ENCODE data around the gene NT5DC2.

The NT5DC2 gene

DNA sequence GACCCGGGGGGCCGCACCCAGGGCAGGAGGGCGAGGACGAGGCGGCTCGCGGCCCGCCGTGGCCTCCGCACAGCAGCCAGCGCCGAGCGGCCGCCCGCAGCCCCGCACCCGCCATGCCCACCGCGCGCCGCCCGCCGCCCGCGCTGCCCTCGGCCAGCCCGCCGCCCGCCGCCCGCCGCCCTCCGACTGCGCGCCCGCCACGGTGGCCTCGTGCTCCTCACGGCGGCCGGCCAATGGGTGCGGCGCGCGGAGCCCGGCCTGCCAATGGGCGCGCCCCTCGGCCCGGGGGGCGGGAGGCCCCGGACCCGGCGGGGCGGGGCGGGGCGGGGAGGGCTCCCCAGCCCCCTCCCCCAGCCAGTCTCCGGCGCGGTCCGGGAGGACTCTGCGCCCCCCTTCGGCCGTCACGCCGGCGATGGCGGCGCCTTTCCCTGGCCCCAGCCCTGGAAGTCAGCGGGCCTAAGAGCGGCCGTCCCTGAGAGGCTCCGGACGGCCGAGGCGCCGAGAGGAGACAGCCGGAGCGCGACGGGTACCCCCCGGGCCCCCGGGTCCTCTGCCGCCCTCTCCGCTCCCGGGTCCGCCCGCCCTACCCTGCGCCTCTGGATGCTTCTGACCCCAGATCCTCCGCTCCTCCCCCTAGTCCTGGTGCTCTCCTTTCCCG is at the start of gene NT5DC2:
TSS of gene NT5DC2 (minus strand) at position 235 of the 658 bp plus-strand sequence. CDS start at position 115, 120 bp downstream.
- DNase-seq = peak in 36 of 58 donors; percentile 3 to 72 (median 38)

DNA sequence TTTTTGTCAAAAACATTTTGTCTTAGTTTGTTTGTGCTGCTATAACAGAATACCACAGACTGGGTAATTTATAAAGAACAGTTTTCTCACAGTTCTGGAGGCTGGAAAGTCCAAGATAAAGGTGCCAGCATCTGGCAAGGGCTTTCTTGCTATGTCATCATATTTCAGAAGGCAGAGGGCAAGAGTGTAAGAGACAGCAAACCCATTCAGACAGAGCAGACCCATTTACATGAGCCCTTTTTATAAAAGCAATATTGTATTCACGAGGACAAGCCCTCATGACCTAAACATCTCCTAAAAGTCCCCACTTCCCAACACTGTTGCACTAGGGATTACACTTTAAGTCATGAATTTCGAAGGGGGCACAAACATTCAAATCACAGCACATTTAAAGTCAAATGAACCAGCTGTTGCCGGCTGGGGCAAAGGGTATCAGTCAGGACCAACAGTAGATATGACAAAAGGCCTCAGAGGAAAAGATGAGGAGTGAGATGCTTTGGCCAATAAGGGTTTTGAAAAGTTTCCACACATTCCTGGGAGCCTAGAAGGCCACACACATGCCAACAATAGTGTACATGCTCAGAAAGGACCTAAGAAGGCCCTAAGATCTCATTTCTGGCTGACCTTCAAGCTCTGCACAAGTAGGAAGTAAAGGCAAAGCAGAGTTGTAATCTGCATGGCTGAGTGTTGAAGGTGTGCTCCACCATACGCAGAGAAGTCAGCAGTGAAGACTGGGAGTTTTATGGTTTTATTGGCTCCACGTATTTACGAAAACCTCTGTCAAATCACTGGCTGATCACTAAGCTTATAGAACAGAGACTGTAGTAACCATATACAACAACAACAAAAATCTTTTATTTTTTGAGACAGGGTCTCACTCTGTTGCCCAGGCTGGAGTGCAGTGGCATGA is 40.7 kb upstream of the NT5DC2 start:
- no peak for DNase-seq

DNA sequence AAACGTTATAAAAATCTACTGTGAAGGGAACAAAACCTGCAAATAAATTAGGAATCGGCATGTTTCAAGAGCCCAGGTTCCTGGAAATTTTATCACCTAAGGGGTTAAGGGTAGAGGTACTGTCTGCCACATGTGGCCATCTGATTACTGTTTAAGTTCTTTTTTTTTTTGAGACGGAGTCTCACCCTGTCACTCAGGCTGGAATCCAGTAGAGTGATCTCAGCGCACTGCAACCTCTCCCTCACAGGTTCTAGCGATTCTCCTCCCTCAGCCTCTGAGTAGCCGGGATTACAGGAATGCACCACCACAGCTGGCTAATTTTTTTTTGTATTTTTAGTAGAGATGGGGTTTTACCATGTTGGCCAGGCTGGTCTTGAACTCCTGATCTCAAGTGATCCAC is 38.6 kb upstream of the NT5DC2 start:
- no peak for DNase-seq

DNA sequence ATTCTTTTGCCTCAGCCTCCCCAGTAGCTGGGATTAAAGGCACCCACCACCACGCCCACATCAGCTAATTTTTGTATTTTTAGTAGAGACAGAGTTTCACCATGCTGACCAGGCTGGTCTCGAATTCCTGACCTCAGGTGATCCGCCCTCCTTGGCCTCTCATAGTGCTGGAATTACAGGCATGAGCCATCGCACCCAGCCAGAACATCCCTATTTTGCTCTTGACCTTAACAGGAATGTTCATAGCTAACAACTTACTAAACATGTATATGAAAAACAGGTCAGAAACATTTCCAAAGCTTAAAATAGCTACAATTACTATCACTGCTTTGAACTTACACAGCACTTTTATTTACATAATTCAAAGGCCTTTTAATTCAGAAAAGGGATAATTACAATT is 36.4 kb upstream of the NT5DC2 start:
- DNase-seq = no peak

DNA sequence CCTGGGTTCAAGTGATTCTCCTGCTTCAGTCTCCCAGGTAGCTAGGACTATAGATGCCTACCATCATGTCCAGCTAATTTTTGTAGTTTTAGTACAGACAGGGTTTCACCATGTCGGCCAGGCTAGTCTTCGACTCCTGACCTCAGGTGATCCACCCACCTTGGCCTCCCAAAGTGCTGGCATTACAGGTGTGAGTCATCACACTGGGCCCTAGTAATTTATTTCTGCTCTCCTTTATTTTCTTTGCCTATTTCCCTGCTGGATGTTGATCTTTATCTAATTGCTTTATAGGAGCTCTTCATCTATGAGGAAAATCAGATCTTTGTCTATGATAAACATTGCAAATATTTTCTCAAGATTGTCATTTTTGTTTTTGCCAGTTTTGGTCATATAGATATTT is 34.4 kb upstream of the NT5DC2 start:
- no peak for DNase-seq

DNA sequence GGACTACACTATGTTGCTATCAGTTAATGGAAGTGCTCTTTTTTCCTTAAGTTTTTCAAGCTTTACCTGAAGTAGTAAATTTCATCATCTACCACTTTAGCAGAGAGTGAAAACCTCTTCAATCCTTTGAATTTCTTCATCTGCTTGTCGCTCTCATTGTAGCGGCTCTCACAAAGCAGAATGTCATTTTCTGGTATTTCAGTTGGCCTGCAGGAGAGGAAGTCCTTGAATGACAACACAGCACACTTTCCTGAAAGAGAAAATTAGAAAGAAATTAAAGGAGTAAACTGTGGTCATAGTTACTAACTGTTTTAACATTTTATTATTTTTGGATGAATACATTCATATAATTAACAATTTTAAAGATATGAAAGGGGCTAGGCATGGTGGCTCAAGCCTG is 30.3 kb upstream of the NT5DC2 start:
- no peak for DNase-seq

DNA sequence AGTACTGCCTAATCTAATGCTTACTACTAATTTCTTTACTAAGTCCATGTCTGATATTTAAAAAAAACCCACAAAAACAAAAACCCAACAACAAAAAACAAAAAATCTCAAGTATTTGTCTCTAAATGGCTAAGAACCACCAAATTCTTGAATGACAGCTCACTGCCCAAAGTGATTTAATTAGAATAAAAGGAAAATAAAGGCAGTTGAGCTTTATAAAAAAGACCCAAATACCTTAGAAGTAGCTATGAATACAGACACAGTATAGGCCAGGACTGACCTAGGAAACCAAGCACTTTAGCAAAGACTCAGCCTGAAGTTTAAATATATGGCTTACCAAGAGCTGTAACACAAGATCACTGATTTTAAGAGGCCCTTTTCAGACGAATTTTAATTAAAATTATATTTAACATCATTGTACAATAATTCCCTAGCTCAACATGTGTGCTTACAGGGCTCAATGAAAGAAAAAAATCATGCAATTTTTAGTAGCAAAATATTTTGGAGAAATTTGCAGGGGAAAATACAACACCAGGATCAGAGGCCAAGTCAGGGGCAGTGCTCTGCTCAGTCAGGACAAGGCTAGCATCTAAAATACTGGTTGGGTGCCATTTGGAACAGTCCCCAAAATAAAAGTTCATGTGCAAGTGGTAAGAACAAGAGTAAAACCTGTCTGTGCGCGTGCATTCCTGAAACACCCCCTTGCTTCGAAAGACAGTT is 27.5 kb upstream of the NT5DC2 start:
- no peak for DNase-seq

DNA sequence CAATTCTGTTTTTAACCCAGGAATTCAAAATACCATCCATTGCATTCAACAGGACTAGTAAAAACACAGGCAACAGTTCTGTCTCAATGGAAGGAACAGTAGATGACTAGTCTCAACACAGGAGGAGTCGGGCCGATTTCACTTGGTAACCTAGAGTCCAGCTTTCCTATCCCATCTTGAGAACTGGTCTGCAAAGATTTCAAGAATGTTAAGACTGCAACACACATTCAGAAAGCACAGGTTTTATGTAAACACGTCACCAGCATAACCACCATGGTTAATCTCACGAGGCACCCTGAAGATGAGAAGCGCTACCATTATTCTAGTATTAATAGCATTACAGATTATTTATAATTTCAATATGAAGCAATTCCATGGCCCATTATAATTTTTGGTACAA is 24.8 kb upstream of the NT5DC2 start:
- DNase-seq = no peak

DNA sequence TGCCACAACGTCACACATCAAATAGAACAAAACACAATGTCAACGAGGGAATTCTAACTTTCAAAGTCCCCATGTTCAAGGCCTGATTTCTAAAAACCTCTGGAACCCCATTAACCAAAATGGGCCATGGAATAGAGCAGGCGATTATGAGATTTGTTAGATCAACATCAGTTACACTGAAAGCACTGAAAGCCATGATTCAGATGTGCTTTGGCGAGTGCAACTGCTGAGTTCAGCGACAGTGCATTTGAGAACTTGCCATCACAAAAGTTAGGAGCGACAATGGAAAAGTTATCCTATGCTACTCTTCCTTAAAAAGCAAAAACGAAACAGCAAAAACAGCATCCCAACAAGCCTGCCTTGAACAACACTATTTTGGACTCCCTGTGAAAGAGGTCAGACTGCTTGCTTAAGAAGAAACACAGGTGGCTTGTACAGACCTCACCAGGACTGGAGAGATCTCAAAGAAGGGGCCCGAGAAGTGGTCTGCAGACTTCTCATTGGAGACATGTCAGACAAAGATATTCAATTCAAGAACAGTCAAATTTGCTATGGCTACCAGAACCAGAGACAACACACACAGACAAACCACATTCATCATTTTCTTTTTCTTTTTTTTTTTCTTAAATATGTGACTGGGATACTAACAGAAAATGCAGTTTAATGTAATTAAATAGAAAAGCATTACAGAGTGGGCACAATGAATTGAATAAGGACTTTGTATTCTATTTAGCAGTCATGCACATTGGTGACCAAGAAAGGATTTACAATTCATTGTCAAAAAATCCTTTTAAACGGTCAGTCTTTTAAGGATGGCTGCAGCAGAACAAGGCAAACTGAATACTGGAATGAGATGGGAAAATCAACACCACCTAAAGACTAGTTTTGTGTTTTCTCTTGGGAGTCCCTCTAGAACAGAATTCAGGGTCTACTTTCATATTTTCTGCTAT is 23.6 kb upstream of the NT5DC2 start:
- DNase-seq = no peak

DNA sequence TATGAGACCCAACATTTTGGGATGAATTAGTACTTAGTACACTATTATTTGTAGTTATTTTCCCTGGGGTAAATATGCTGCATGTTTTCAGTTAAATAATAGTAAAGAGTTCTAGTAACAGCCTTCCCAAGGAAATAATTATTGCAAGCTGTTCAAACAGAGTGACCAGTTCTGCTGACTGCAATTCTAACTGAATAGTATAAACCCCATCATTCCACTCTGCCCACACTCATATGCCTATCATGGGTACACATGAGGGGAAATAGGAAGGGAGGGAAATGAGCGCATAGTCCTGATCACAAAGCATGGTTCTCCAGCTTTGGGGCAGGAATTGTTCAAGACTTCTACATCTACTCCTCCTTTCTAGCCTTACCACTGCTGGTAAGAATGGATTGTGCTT is 21.4 kb upstream of the NT5DC2 start:
- no peak for DNase-seq

DNA sequence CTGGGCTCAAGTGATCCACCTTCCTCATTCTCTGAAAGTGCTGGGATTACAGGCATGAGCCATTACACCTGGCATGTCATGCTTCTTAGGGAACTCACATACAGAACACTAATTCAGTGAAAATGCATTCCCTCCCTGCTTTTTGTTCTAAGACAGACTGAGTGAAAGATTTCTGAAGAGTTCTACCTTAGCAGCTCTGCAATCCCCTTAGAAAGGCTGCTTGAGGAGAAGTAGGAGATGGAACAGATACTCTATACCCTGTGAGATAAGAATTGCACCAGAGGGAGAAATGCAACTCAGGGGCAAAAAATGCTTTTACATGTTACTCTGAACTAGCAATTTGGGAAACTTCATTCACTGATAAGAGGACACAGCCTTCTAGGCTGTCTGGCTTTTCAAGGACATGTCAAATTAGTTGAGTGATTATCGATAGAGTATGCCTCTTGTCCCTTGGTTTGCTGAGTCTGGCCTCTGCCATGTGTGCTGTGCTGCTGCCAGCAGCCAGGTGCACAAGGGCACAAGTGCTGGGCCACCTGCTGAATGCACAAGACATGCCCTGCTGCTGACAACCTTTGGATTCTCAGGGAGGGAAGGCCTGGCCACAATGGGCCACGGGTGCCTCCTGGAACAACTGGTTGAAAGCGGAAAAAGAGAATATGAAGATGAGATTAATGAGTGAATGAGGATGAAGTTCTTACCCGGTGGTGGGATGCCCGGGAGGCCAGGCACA is 20.5 kb upstream of the NT5DC2 start:
- no peak for DNase-seq

DNA sequence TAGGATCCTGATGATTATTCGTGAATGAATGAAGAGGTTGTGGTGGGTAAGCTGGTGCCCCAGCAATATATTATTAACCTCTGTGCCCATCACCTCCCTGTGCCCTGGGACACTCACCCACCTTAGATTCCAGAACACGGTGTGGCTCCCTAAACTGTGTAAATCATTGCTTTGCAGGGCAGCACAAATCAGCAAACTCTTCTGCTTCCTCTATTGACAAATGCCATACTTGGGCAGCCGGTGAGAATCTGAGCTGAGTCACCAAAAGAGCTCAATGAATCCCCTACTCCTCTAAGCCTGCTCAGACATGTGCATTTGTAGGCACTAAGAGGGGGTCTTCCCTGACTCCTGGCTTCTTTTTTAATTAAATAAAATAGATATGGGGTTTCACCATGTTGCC is 18.4 kb upstream of the NT5DC2 start:
- DNase-seq = no peak

DNA sequence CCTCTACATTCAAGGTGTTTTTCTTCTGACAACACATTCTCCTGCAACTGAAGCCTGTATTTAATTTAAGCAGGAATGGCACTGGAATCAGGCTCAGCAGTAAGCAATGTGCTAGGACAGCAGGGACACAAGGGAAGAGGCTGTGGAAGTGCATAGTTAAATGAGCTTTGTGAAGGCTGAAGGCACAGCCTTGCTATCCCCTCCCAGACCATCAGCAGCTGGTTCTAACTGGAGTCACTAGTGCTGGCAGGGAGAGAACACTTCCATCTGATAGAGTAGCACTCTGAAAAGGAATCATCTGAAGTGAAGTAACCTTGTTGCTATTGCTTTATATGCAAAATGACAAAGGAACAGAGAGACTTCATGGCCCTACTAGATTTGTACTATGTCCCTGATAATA is 17.5 kb upstream of the NT5DC2 start:
- no peak for DNase-seq

DNA sequence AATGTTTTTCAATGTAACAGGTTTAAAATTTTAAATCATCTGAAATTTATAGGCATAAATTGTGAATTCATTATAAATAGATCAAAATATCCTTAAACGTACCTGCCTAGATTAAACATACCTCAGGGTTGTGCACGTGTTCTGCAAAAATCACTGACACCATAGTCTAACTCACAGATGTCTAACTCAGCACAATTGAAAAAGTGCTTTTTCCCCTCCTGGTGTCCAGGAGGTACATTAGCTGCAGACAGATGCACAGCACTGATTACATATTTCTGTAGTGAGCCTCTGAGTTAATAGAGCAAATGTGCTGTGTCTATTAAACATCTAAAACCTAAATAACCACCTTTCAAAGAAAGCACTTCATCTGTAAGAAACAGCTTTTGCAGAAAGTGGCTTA is 13.5 kb upstream of the NT5DC2 start:
- DNase-seq = no peak

DNA sequence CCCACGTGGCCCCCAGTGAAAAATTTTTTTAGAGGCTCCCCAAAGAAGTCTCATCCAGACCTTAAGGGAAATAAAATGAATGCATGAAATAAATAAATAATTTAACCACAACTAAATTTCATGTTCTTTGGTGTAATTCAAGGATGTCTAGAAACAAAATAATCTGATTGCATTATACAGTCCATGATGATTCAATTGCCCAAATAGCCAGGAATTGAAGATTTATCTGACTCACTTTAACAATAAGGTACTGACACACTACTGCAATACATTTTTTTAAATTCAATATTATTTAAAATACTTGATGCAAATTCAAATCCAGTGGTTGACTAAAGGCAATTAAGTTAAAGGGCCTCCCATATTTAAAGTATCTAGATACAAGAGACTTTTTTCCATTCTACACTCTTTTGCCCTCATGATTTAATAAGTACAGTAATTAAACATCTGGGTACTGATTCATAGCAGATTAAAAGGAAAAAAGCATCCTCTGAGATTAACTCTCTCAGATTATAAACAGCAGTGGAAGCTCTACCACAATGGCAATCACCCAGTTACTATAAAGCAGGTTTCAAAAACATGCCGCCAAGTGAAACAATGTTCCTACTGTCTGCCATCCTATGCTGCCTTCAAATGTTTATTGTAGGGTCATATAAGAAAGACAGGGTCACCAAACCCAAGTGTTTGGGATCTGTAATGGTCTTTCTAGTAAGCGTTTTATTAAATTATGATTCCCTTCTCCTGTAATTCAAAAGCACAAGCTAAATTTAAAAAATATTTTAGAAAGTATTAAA is 12.6 kb upstream of the NT5DC2 start:
- DNase-seq = no peak

DNA sequence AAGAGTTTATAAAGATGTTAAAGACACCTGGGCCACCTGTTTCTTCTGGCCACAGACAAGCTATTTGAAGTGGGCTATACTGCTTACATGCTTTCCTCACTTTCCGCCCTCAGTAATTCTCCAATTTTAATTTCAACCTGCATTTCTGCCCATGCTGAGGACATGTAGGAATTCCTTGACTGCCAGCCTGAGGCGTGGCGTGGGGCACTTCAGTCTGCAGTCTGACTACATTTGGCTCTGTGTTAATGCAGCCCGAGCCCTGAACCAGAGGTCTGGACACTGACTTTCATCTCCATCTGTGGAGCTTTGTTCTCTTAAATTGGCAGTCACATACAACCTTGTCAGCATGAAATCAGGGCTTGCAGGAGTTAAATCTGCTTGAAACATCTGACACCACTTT is 11.3 kb upstream of the NT5DC2 start:
- DNase-seq = no peak

DNA sequence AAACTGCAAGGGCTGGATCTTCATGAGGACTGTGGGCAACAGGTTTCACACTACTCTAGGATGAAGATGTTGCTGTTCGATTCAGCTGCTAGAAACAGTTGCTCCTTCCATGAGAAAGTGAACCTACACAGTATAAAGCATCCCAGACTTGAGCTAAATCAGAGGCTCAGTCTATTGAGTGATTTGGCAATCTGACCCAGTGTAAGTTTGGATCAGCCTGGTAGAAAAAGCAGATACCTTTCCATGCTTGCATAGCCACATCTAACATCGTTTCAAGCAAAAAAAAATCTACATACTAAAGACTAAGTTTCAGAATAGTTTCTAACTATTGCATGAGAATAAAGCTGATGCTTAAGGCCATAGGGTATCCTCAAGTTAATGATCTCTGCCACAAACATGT is 7.4 kb upstream of the NT5DC2 start:
- no peak for DNase-seq

DNA sequence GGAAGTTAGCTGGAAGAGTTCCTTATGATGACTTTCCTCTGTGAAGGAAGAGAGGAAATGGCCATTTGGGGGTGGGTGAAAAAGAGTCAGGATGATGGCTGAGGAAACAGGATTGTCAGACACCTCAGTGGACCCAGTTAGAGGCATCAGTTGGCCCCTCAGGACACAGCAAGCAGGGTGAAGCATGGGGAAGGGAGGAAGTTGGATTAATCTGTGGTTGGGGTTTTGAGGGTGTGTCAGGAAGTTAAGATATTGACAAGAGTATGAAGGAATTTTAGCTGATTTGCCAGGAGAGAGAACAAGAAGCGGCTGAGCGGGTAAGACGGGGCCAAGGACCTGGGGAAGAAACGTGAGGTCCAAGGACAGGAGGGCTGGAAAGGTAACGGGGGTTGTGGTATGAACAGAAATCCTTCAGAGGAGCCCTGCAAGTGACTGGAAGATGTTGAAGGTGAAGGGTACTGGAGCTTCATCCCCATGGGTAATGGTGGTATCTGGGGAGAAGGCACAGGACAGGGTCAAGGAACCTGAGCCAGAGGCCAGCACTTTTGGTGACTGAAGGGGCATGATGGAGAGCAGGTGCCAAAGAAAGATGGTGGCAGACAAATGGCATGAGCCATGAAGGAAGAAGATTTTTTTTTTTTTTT is 5.5 kb upstream of the NT5DC2 start:
- no peak for DNase-seq

All from anterior cingulate cortex (tissue), 58 donors.